KMS-11 (cell line): Measurements from ENCODE around the gene STARD9.

Experiments used
- H2AFZ ChIP-seq: fragments of 200-600 bp; sonication (generic); 2 replicates; pipeline ENCODE4 v1.6.1; 2016; ENCODE audit warnings: antibody characterized with exemption, mixed run types, low read depth
- H3K27ac ChIP-seq: fragments of 200-600 bp; sonication (generic); 2 replicates; pipeline ENCODE4 v1.6.1; 2016; ENCODE audit warnings: mild to moderate bottlenecking, mixed run types
- H3K27me3 ChIP-seq: fragments of 200-600 bp; sonication (generic); 2 replicates; pipeline ENCODE4 v1.6.1; 2017; ENCODE audit warnings: mild to moderate bottlenecking, low read depth, mixed run types, moderate library complexity; ENCODE audit not compliant: insufficient read depth
- H3K36me3 ChIP-seq: fragments of 200-600 bp; sonication (generic); 2 replicates; pipeline ENCODE4 v1.6.1; 2017; ENCODE audit warnings: mild to moderate bottlenecking, mixed run types; ENCODE audit not compliant: insufficient read depth
- H3K4me1 ChIP-seq: fragments of 200-600 bp; sonication (generic); 2 replicates; pipeline ENCODE4 v1.6.1; 2016; ENCODE audit warnings: mild to moderate bottlenecking, low read depth, mixed run types; ENCODE audit not compliant: poor library complexity, severe bottlenecking
- H3K4me2 ChIP-seq: fragments of 200-600 bp; sonication (generic); 2 replicates; pipeline ENCODE4 v1.7.0; 2016; ENCODE audit warnings: mild to moderate bottlenecking, mixed run types
- H3K4me3 ChIP-seq: fragments of 200-600 bp; sonication (generic); IDR thresholded peaks from 2 replicates; pipeline ENCODE4 v1.6.1; 2017; ENCODE audit warnings: low read depth, low read length, mixed read lengths; ENCODE audit not compliant: insufficient read depth
- H3K79me2 ChIP-seq: fragments of 200-600 bp; sonication (generic); 2 replicates; pipeline ENCODE4 v1.6.1; 2016; ENCODE audit warnings: low read depth, mixed run types; ENCODE audit not compliant: insufficient read depth
- H3K9ac ChIP-seq: fragments of 200-600 bp; sonication (generic); 2 replicates; pipeline ENCODE4 v1.6.1; 2016; ENCODE audit warnings: mild to moderate bottlenecking, mixed run types
- H4K20me1 ChIP-seq: fragments of 200-600 bp; sonication (generic); 2 replicates; pipeline ENCODE4 v1.6.1; 2016; ENCODE audit warnings: mild to moderate bottlenecking, mixed run types; ENCODE audit not compliant: insufficient read depth
- CTCF ChIP-seq: fragments of 200-600 bp; sonication (generic); conservative IDR thresholded peaks from 2 replicates; pipeline ENCODE4 v1.6.1; 2017; ENCODE audit warnings: low read depth, mild to moderate bottlenecking, antibody characterized with exemption, low read length, moderate library complexity, mixed read lengths

STARD9 gene

DNA sequence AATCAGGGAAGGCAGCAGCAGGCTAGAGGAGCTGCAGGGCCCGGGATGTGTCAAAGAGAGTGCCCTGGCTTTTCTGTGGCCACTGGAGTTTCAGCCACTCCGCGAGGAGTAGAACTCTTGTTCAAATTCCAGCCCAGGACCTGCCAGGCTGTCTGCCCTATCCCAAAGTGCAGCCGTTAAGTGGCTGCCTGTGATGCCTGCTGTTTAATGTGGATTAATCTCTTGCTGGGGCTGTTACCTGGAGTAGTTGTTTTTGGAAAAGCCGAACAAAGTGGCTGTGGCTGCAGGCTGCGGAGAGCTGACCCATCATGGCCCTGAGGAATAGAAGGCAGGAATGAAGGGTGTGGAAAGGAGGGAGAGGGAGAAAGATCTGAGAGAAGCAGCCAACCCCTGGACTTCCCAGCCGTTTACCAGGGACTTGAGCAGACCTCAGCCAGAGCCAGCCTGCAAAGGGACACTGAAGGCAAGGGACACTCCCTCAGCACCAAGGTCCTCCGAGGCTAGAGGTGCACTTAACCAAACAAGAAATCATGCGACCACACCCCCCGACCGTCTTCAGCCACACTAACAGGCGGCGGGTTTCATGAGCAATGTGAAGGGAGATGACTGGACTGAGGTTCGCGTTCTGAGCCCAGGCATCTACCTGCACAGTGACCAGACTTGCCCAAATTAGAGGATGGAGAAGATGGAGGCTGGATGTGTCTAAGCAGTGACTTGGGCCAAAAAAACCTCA, 156.9 kb downstream of the STARD9 start:
- Histone ChIP-seq H3K36me3 (no peaks in the 10 kb centered on the region), H3K79me2 (no peaks in the 10 kb centered on the region), H2AFZ (no peak overlapping the region), H3K9ac (no peak overlapping the region), H3K4me2 (no peak overlapping the region), H3K27ac (no peak overlapping the region), H3K27me3 (no peaks in the 10 kb centered on the region), H3K4me3 (no peak overlapping the region), H3K4me1 (peaks cover under 1% of the 10 kb centered on the region), H4K20me1 (no peaks in the 10 kb centered on the region)
- TF ChIP-seq CTCF, result no peak

DNA sequence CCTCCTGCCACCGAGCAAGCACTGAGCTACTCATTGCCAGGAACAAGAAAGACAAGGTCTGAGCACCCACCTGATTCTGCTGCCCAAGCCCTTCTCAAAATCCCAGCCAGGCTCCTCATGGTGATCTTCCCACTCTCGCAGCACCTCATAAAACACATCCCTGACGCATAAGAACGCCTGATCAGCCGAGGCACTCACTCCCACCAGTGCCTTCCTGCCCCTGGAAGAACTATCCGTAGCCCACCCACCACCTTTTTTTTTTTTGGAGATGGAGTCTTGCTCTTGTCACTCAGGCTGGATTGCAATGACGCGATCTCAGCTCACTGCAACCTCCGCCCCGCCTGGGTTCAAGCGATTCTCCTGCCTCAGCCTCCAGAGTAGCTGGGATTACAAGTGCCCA, 157.6 kb downstream of the STARD9 start:
- no peak overlapping the region for H3K9ac ChIP-seq
- no peaks in the 10 kb centered on the region for H4K20me1 ChIP-seq
- no peak overlapping the region for H3K4me2 ChIP-seq
- H3K27ac ChIP-seq, result no peak overlapping the region
- H2AFZ ChIP-seq, result no peak overlapping the region
- no peaks in the 10 kb centered on the region for H3K27me3 ChIP-seq
- TF ChIP-seq CTCF, result no peak
- H3K36me3 ChIP-seq, result no peaks in the 10 kb centered on the region
- H3K79me2 ChIP-seq, result no peaks in the 10 kb centered on the region
- H3K4me1 ChIP-seq, result peaks cover 7% of the 10 kb centered on the region
- no peak overlapping the region for H3K4me3 ChIP-seq

- H3K36me3 ChIP-seq, result no peaks in the 10 kb centered on the region
- no peak for TF ChIP-seq CTCF
- H3K27me3 ChIP-seq, result no peaks in the 10 kb centered on the region
- no peak overlapping the region for H3K4me2 ChIP-seq
- H3K9ac ChIP-seq, result no peak overlapping the region
- peaks cover 7% of the 10 kb centered on the region for H3K4me1 ChIP-seq
- no peak overlapping the region for H3K4me3 ChIP-seq
- no peak overlapping the region for H3K27ac ChIP-seq
- no peak overlapping the region for H2AFZ ChIP-seq
- H3K79me2 ChIP-seq, result no peaks in the 10 kb centered on the region
- no peaks in the 10 kb centered on the region for H4K20me1 ChIP-seq
Measured at GRCh38 chr15:42734076-42734672, 158.8 kb downstream of the STARD9 start.

DNA sequence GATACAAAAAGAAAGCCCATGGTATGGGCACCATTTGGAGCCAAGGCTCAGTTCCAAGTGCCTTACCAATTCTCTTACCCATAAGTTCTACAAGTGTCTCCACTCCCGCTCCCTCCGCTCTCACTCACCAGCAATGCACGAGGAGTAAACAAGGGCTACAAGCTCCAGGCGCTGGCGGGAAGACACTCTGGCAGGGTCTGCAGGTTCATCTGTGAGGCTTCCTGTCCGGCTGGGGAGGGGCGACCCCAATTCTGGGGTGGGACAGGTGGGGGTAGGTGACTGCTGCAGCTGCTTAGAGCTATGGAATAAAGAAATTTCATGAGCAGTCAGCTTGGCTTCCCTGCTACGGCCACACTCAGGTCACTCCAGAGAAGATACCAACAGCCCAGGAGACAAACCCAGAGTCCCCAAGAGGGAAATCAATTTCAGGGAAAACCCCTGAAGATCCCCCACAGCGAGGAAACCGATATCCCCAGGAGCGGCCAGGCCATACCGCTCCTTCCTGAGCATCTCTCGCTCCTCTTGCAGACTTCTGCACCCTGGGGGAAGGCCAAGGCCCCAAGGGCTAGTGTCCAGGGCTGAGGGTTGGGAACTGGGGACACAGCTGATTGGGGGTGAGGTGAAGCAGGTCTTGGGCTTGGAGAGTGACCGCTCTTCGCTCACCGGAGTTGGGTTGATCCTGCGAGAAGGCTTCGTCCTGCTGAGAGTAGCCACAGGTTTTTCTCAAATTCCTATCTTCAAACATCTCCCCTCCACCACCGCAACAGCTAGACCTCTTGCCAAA, 160.2 kb downstream of the STARD9 start:
- H3K79me2 ChIP-seq, result no peaks in the 10 kb centered on the region
- H3K4me1 ChIP-seq, result peaks cover 7% of the 10 kb centered on the region
- H3K4me3 ChIP-seq, result no peak overlapping the region
- H3K27me3 ChIP-seq, result no peaks in the 10 kb centered on the region
- no peak for TF ChIP-seq CTCF
- H3K4me2 ChIP-seq, result peak overlapping the region; percentile 76
- no peak overlapping the region for H3K27ac ChIP-seq
- peak overlapping the region; percentile 63; the same call in 1 of the 2 replicates for H3K9ac ChIP-seq
- no peaks in the 10 kb centered on the region for H3K36me3 ChIP-seq
- no peaks in the 10 kb centered on the region for H4K20me1 ChIP-seq
- peak overlapping the region; percentile 89 for H2AFZ ChIP-seq
